Effector memory CD4-positive, alpha-beta T cell (primary cell): Measurements from ENCODE around the gene SHISAL2B.
"Not testable (repeated sequence)": the region's sequence is repeated elsewhere in the genome, so short reads cannot be mapped to it uniquely, and the experiment has no call there.

Source experiments
- DNase-seq, 3 donors: peaks; one replicate each; pipeline ENCODE4 v3.0.0-alpha.2; 2020
- H3K27ac ChIP-seq: 2 replicates; pipeline ENCODE4 v1.7.0; 2013; ENCODE audit warnings: mild to moderate bottlenecking, low read length, moderate library complexity; ENCODE audit not compliant: insufficient read depth, poor library complexity, severe bottlenecking
- H3K27me3 ChIP-seq: replicated peaks from 2 replicates; pipeline ENCODE4 v1.7.0; 2013; ENCODE audit warnings: mild to moderate bottlenecking, low read length; ENCODE audit not compliant: insufficient read depth, control insufficient read depth, poor library complexity, severe bottlenecking
- H3K36me3 ChIP-seq: 2 replicates; pipeline ENCODE4 v1.7.0; 2013; ENCODE audit warnings: mild to moderate bottlenecking, low read length, moderate library complexity; ENCODE audit not compliant: control insufficient read depth, insufficient read depth
- H3K4me1 ChIP-seq: 2 replicates; pipeline ENCODE4 v1.7.0; 2013; ENCODE audit warnings: low read length, mild to moderate bottlenecking; ENCODE audit not compliant: control insufficient read depth, insufficient read depth, poor library complexity, severe bottlenecking
- H3K4me3 ChIP-seq: 2 replicates; pipeline ENCODE4 v1.7.0; 2013; ENCODE audit warnings: low read length, low read depth, mild to moderate bottlenecking; ENCODE audit not compliant: insufficient read depth, poor library complexity, severe bottlenecking
- H3K9me3 ChIP-seq: 2 replicates; pipeline ENCODE4 v1.7.0; 2013; ENCODE audit warnings: mild to moderate bottlenecking, low read length, moderate library complexity; ENCODE audit not compliant: control insufficient read depth

The SHISAL2B gene

GRCh38 chr5:64691291-64691690, 988 bp downstream of the SHISAL2B start:
- no peak for DNase-seq
- Histone ChIP-seq H3K4me3 (no peak overlapping the region), H3K27ac (no peak overlapping the region), H3K36me3 (no peaks in the 10 kb centered on the region), H3K4me1 (peaks cover 5% of the 10 kb centered on the region), H3K27me3 (peaks cover 6% of the 10 kb centered on the region), H3K9me3 (no peaks in the 10 kb centered on the region)

- DNase-seq: no peak
Observed at GRCh38 chr5:64693636-64694035, 3.3 kb downstream of the SHISAL2B start.

GRCh38 chr5:64696414-64696813, 6.1 kb downstream of the SHISAL2B start:
- not testable (repeated sequence) for H3K9me3 ChIP-seq, H3K27me3 ChIP-seq, H3K36me3 ChIP-seq, H3K4me1 ChIP-seq, H3K4me3 ChIP-seq, DNase-seq, H3K27ac ChIP-seq

More at GRCh38 chr5:64693636-64694035, 3.3 kb downstream of the SHISAL2B start:
- Histone ChIP-seq H3K4me1 (peaks cover 5% of the 10 kb centered on the region), H3K27me3 (peaks cover 6% of the 10 kb centered on the region), H3K36me3 (no peaks in the 10 kb centered on the region), H3K4me3 (no peak overlapping the region), H3K9me3 (no peaks in the 10 kb centered on the region), H3K27ac (no peak overlapping the region)

- no peak overlapping the region for H3K27ac ChIP-seq
- no peaks in the 10 kb centered on the region for H3K36me3 ChIP-seq
- H3K9me3 ChIP-seq: no peaks in the 10 kb centered on the region
- DNase-seq: no peak
- H3K4me1 ChIP-seq: no peaks in the 10 kb centered on the region
- no peaks in the 10 kb centered on the region for H3K27me3 ChIP-seq
- H3K4me3 ChIP-seq: no peak overlapping the region
Observed at GRCh38 chr5:64700765-64701164, 10.5 kb downstream of the SHISAL2B start.

- not testable (repeated sequence) for H3K27ac ChIP-seq
Observed at GRCh38 chr5:64706074-64706473, 15.8 kb downstream of the SHISAL2B start.

GRCh38 chr5:64707191-64707590, 16.9 kb downstream of the SHISAL2B start:
- Histone ChIP-seq H3K9me3 (no peaks in the 10 kb centered on the region), H3K27ac (no peak overlapping the region), H3K4me1 (no peaks in the 10 kb centered on the region), H3K4me3 (no peak overlapping the region), H3K27me3 (no peaks in the 10 kb centered on the region), H3K36me3 (no peaks in the 10 kb centered on the region)
- no peak for DNase-seq

More at GRCh38 chr5:64706074-64706473, 15.8 kb downstream of the SHISAL2B start:
- not testable (repeated sequence) for H3K27me3 ChIP-seq, H3K9me3 ChIP-seq, H3K4me3 ChIP-seq, DNase-seq, H3K36me3 ChIP-seq, H3K4me1 ChIP-seq

- H3K4me1 ChIP-seq, DNase-seq, H3K36me3 ChIP-seq, H3K27ac ChIP-seq, H3K4me3 ChIP-seq, H3K9me3 ChIP-seq, H3K27me3 ChIP-seq: not testable (repeated sequence)
Observed at GRCh38 chr5:64714495-64714894, 24.2 kb downstream of the SHISAL2B start.

GRCh38 chr5:64722588-64722987, 32.3 kb downstream of the SHISAL2B start:
- DNase-seq: no peak
- H3K36me3 ChIP-seq: peaks cover 6% of the 10 kb centered on the region
- H3K4me3 ChIP-seq: no peak overlapping the region
- H3K27ac ChIP-seq: no peak overlapping the region
- no peaks in the 10 kb centered on the region for H3K4me1 ChIP-seq
- no peaks in the 10 kb centered on the region for H3K9me3 ChIP-seq
- no peaks in the 10 kb centered on the region for H3K27me3 ChIP-seq

GRCh38 chr5:64727150-64727549, 36.8 kb downstream of the SHISAL2B start:
- DNase-seq: no peak

GRCh38 chr5:64742411-64742810, 52.1 kb downstream of the SHISAL2B start:
- H3K36me3 ChIP-seq: peaks cover 11% of the 10 kb centered on the region
- no peak for DNase-seq
- no peaks in the 10 kb centered on the region for H3K9me3 ChIP-seq

More at GRCh38 chr5:64727150-64727549, 36.8 kb downstream of the SHISAL2B start:
- no peaks in the 10 kb centered on the region for H3K27me3 ChIP-seq
- peaks cover 6% of the 10 kb centered on the region for H3K36me3 ChIP-seq
- no peak overlapping the region for H3K27ac ChIP-seq
- H3K9me3 ChIP-seq: no peaks in the 10 kb centered on the region
- H3K4me3 ChIP-seq: no peak overlapping the region
- no peaks in the 10 kb centered on the region for H3K4me1 ChIP-seq

GRCh38 chr5:64742821-64743220, 52.5 kb downstream of the SHISAL2B start:
- Histone ChIP-seq H3K36me3 (peaks cover 11% of the 10 kb centered on the region), H3K27ac (no peak overlapping the region), H3K9me3 (no peaks in the 10 kb centered on the region), H3K4me1 (no peaks in the 10 kb centered on the region), H3K4me3 (no peak overlapping the region), H3K27me3 (no peaks in the 10 kb centered on the region)
- no peak for DNase-seq

More at GRCh38 chr5:64742411-64742810, 52.1 kb downstream of the SHISAL2B start:
- Histone ChIP-seq H3K4me1 (no peaks in the 10 kb centered on the region), H3K27me3 (no peaks in the 10 kb centered on the region), H3K4me3 (no peak overlapping the region), H3K27ac (no peak overlapping the region)
